HPDE6-E6E7 (cell line): ENCODE data around the gene ERP44.
"Not testable (repeated sequence)": the region's sequence is repeated elsewhere in the genome, so short reads cannot be mapped to it uniquely, and the experiment has no call there.

Experiments
- DNase-seq: peaks from one replicate; pipeline ENCODE4 v3.0.0; 2011; ENCODE audit warnings: missing footprints; ENCODE audit errors: extremely low spot score

The ERP44 gene

DNA sequence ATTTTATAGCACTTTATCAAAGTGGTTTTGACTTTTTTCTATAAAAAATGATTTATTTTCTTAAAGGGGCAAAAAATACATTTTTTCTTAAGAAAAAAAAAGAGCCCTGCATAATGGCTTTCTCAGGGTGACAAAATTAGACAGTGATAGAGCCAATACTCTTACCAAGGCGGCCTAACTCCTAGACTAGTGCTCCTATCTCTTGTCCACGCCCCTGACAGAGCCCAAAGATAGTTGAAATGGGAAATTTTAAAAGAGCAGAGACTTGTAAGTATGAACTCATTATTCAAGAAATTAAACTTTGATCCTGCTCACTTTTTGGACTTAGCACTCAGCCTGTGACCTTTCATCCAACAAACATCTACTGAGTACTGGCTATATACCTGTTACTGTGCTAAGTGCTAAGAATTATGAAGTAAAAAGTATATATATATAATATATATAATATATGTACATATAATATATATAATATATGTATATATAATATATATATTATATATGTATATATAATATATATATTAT is 1.4 kb upstream of the ERP44 start:
- no peak for DNase-seq

DNA sequence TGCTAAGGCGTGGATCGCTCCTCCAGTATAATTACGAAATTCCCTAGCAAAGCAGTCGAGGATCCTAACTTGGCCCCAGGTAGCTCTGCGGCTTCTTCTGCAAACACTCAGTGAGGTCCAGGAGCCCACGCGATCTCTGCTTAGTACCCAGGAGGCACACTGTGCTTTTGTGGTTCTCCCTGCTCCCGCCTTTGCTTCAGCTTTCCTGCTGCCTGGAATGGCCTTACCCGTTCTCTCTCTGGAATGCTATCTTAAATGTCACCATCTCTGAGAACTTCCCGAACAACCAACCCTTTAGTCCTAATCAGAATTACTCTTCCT is 882 bp upstream of the ERP44 start:
- no peak for DNase-seq

DNA sequence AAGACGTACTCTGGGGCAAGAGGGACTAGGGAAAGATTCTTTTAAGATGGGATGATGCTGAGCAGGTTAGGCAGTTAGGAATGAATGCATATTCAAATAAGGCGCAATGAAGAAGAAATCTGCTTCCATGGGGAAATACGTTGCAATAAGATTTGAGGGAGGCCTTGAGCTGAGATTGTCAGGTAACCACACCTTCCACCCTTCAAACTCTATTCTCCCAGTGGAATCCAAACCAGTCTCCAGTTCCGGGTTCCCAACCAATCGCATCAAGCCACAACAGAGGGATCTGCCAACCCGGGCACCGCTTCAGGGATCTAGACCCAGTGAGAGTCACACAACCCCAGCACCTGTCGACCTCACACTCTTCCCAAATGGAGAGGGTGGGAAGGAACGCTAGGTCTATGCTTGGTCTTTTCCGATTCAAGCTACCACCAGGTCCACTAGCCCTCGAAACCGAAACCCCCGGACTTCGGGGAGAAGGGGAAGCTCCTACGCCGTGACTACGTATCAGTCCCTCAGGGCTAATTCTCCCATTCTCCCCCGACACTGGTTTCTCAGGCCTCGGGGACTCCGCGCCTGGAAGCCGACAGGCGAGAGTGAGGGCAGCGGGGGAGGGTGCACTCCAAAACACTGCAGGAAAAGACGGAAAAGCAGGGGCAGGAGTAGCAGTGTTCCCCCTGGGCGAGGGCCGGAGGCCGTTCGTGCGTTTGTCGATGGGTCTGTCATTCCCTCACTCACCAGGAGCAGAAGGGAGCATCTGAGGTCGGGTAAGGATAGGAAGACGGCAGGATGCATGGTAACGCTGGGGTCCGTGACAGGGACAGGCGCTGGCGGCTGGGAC is 534 bp downstream of the ERP44 start:
- DNase-seq, result peak; percentile 88

DNA sequence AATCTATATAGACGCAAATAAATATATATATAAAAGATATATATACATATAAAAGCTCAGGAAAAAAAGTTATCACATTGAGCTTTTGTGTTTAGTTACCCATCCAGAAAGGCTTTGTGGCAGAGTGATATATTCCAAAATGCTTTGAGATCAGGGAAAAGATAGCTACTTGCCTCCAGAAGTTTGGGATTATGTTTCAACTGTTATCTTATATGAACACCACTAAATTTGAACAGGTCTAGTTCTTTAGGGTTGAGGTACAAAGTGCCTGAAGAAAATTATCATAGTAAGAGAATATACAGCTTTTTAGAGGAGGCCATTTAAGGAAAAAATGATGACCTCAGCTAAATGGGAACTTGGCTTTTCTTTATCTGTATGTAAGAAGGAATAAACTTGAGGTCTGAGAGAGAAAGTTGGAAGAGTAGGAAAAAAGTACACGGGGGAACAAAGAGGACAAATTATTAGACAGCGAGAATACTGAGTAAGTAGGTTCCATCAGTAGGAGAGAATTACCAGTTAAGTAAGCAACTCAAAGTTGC is 2.4 kb downstream of the ERP44 start:
- DNase-seq, result no peak

DNA sequence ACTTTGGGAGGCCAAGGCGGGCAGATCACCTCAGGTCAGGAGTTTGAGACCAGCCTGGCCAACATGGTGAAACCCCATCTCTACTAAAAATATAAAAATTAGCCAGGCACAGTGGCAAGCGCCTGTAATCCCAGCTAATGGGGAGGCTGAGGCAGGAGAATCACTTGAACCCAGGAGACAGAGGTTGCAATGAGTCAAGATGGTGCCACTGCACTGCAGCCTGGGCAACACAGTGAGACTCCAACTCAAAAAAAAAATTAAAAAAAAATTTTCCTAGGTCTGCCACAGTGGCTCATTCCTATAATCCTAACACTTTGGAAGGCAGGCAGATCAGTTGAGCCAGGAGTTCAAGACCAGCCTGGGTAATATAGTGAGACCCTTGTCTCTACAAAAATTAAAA is 4.4 kb downstream of the ERP44 start:
- DNase-seq, result not testable (repeated sequence)

DNA sequence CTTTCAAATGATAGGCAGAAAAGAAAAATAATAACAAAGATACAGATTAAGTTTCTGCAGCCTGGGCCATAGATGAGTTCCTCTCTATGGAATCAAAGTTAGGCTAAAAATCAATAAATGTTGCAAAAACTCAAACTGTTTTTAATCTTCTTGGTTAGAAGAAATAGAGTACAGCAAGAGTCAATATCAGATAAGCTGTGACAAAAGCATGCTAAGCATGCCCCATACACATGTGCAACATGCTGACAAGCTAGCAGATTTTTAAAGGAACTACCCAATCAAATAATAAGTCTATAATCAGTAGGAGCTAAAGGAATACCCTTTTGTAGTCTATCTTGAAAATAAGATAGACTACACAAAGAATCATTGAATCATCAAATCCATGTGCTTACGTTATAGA is 6.7 kb downstream of the ERP44 start:
- no peak for DNase-seq

DNA sequence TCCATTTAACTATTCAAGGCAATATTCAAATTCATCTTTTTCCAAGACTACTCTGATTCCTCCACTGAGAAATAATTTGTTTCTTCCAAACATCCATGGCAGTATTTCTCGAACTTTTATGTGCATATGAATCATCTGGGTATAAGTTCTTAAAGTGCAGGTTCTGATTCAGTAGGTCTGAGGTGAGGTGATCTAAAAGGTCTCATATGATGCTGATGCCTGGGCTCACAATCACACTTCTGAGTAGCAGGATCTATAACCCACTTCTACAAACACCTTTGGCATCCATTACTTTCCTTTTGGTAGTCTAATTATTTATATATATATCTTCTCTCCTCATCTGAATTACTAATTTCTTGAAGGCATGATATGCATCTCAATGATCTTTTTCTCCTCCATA is 7.2 kb downstream of the ERP44 start:
- DNase-seq, result no peak

DNA sequence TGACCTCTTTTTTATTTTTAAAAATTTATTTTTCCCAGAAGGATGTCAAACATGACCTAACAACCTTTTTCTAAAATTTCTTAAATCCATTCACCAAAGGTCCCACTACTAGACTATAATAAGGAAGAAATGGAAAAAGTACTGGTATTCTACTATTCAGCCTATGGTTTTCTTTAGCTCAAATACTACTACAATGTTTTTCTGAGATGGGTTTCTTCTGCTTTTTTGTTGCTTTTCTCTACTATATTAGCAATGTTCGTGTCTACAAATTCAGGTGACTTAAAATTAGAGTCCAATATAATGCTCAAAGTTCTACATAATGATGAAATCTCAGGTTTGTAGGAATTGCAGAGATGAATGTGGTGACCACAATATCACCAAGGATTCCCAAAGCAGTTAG is 7.9 kb downstream of the ERP44 start:
- no peak for DNase-seq

DNA sequence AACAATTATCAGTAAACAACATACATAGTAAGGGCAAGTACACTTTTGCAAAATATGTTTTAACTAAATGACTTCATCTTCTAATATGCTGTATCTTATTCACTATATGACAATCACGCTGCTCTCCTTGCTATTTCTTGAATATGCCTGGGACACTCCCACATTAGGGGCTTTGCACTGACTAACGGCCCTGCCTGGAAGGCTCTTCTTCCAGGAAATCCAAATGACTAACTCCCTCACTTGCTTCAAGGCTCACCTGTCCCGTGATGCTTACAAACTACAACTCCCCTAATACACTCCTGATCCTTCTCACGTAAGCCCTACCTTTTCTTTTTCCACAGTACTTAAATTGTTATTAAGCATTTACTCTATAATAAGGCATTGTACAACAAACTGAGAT is 10.6 kb downstream of the ERP44 start:
- peak; percentile 32 for DNase-seq

DNA sequence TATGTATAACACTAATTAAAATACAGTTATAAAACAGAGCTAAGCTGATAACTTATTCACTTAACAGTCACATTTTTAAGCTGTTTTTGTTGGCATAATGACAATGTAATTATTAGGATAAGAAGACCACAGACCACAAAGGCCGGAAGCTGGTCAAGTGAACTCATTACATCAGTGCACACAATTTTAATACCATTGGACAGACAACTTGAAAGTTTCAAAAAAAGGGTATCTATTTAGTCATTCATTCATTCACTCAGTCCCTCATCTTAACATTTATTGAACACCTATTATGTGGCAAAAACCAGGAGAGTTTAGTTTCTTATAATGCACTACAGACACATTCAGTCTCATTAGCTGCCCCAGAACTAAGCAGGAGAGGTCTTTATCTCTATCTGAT is 11.6 kb downstream of the ERP44 start:
- DNase-seq, result no peak

DNA sequence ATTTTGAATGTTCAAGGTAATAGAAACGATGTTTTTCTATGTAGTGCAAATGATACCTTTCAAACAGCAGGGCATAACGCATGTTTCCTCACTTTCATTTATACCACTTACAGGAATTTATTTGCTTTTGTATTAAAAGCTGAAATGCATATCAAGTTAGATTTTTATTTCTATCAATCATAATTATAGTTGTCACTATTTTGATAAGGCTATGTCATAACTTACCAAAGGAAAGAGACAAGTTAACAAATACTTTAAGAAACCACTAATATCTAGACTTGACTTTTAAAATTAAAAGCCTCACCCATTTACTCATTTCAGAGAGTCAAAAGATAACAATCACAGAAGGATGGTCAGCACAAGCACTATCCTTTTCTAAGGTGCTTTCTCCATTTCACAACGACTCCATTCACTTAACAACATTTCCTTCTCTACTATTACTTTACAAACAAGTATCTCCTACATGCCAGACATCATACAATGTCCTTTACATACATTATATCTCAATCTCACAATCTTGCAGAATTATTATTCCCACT is 12.6 kb downstream of the ERP44 start:
- DNase-seq, result no peak

DNA sequence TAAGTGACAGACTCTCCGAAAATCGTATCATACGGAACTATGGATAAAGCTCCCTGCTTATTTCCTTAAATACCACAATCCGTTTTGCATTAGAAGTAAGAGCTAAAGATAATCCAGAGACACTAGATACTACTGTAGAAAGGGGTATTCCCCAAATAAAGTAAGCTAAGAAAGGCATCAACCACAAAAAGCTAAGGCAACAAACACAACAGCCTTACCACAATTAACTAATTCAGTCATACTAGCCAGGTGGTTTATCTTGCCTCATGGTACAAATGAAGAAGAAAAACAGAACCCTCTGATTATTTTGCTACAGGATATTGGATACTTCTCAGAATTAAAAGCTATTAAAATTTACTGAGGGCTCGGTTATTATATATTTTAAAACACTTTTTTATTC is 14.1 kb downstream of the ERP44 start:
- no peak for DNase-seq

DNA sequence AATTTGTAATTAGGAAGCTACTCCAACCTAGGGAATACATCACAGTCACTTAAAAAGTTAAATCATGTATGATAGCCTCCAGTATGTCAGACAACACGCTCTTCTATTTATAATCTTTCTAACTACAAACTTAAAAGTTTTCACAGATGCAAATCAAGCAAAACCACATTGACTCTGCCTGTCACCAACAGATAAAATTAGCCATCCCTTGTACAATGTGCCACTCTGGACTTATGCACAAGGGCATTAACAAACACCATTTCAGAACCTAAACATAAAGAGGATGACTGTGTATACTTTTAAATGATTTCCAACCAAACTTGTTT is 14.7 kb downstream of the ERP44 start:
- no peak for DNase-seq

DNA sequence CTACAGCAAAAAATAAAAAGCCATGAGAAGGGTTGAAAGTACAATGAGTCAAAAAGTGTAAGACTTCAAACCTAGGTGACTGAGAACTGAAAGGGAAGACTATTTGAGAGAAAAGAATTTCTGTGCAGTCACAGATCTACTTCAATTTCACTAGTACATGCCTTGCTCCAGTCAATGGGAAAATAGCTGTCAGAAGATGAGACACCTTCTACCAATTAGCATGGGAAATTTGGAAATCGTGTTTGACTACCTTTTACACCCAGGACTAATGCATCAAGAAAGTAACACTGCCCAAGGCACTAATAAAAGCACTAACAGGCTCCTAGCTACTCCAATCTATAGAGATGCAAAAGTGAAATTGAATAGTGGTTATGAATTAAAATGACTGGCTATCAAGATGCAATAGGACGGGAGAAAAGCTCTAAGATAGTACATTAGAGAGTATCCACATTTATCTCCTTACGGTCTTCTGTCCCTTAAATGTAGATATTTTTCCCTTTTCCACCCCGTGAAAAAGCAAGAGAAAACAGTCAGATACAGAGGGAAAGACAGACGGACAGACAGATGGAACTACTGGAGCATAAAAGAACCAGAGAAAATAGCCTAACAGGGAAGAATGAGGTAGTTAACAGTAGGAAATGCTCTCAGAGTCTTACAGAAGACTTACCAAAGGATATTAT is 15.2 kb downstream of the ERP44 start:
- no peak for DNase-seq

DNA sequence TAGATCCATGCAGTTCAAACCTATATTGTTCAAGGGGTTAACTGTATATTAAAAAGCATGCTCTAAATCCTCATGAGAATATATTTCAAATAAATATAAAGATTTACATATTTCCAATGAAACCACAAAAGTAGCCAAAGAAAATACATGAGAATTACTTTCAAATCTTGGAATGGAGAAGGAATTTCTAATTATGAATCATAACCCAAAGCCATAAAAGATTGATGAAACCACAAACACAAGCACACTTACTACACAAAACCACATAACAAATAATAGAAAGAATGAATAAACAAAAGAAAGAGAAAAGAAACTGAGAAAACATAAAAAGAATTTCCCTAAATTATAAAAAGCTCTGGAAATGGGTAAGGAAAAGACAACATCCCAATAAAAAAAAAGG is 16.0 kb downstream of the ERP44 start:
- no peak for DNase-seq

DNA sequence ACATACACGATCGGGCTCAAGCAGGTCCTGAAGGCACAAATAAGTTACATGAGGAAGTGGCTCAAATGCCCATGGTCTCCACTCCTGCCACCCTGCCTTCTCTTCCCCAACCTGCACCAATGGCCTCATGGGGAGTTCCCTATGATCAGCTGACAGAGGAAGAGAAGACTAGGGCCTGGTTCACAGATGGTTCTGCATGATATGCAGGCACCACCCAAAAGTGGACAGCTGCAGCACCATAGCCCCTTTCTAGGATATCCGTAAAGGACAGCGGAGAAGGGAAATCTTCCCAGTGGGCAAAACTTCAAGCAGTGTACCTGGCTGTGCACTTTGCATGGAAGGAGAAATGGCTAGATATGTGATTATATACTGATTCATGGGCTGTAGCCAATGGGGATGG is 22.5 kb downstream of the ERP44 start:
- not testable (repeated sequence) for DNase-seq

DNA sequence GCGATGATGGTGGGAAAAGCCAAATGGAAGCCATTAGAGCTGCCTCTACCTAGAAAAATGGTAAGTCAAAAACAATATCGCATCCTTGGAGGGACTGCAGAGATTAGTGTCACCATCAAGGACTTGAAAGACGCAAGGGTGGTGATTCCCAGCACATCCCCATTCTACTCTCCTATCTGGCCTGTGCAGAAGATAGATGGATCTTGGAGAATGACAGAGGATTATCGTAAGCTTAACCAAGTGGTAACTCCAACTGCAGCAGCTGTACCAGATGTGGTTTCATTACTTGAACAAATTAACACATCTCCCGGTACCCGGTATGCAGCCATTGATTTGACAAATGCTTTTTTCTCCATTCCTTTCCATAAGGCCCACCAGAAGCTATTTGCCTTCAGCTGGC is 23.8 kb downstream of the ERP44 start:
- no peak for DNase-seq

DNA sequence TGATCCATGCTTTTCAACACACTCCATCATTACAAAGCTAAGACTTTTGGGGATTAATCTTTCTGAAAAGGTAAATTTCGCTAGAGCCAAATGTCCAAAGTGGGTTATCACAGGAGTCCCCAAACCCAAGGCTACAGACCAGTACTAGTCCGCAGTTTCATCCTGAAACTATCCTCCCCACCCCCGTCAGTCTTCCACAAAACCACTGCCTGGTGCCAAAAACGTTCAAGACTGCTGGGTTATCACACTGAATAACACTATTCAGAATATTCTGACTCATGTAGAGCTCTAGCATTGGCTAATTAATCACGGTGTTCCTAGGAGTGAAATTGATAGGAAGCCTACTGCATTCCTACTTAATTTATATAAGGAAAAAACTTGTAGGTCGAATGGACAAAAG is 24.7 kb downstream of the ERP44 start:
- DNase-seq, result no peak

DNA sequence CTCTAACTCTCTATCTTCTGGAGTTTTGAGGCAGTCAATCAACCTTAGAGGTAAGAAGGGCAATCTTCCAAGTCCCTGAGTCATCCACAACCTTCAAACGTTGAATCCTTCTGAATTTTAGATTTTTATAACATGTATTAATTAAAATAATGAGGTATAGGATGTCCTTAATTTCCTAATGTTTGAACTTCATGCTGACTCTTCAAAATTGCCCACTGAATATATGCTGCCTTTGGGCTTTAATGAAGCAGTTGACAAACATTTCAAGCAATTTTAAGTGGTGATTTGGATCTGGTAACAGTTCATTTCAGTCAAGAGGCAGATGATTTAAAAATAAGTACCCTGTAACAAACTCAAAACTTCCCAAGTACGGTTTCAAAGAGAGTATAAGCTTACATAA is 26.0 kb downstream of the ERP44 start:
- DNase-seq, result no peak

DNA sequence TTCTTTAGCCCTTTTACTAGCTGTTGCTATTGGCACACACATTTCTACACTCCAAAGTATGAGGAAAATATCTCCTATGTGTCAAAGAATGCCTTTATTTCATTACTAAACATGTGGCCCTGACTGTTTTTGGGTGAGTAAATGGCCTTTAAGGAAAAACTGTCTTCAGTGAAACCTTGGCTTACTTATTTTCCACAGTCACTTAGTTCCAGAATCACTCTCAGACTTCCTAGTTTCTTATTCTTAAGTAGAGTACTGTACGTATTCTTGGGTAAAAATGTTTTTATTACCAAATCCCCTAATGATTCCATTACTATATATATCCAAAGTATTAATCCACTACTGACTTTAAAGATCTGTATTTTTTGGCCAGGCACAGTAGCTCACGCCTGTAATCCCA is 27.5 kb downstream of the ERP44 start:
- DNase-seq, result no peak

DNA sequence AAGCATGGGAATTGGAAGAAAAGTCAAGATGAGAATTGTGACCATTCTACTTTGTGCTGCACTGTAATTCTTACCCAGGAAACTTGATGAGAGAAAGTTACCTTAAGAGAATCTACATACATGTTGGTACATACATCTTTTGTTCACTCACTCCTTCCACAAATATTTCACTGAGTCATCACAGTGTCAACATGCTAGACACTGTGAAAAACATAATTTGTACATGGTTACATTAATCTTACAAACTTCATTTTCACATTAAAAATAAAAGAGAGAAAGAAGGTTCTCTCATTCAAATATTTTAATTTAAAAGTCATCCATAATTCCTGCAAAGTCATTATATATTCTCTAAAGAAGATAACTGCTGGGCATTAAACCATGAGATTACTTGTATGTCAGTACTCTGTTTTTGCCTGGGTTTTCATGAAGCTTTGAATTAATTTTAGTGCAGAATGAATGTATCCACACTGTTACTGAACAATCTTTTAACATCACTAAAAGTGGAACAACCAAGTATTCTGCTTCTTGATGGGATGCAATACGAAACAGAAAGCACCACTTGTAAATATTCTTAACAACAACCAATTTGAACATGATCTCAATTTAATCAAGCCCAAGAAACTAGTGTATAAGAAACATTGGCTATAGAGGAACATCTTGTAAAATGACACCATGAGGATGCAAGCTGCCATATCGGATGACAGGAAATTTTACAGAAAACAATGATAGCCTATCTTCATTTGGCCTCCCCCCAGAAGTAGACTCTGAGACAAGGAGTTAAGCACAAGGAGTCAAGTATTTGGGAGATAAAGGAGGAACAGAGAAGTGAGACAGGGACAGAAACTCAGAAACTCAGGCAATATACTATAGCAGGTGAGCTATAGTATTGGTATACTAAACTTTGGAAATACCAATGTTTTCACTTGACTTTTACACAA is 28.4 kb downstream of the ERP44 start:
- DNase-seq, result peak; percentile 3

DNA sequence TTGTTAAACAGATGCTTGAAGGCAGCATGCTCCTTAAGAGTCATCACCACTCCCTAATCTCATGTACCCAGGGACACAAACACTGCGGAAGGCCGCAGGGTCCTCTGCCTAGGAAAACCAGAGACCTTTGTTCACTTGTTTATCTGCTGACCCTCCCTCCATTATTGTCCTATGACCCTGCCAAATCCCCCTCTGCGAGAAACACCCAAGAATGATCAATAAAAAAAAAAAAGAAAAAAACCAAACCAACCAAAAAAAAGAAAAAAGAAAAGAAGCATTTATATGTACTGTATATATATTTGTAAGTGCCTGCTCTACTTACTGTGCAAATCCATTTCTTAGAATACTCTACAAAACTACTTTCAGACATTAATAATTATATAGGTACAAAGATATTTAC is 29.7 kb downstream of the ERP44 start:
- not testable (repeated sequence) for DNase-seq
